Adrenal gland (tissue), 12 donors: Measurements from ENCODE around the gene TRAF3. TPM values are rescaled to one million over a fixed set of nuclear protein-coding genes. Genes with fewer than 3 reads are reported as not detected.

Experiments used
- DNase-seq, 7 donors: peaks; one replicate each; pipeline ENCODE4 v3.0.0-alpha.2; 2019 to 2020
- H3K27ac ChIP-seq, 5 donors: fragments of 200-600 bp; sonication (generic) in 4 of 5; 1 replicate in 3 of 5; 2 replicates in 2 of 5; pipeline versions ENCODE4 v1.5.1 to v1.8.0; 2016 to 2020; ENCODE audit warnings: mild to moderate bottlenecking in 1 of 5
- H3K27me3 ChIP-seq: fragments of 200-600 bp; 2 replicates; pipeline ENCODE4 v1.8.0; 2021
- H3K36me3 ChIP-seq, 2 donors: fragments of 200-600 bp; replicated peaks in 1 of 2; 1 replicate in 1 of 2; 2 replicates in 1 of 2; pipeline versions ENCODE4 v1.5.1 to v1.8.0; 2018 to 2022
- H3K4me1 ChIP-seq, 2 donors: fragments of 200-600 bp; replicated peaks in 1 of 2; 1 replicate in 1 of 2; 2 replicates in 1 of 2; pipeline versions ENCODE4 v1.5.1 to v1.8.0; 2018 to 2021
- H3K4me3 ChIP-seq, 4 donors: fragments of 200-600 bp; sonication (generic) in 3 of 4; one replicate each; pipeline ENCODE4 v1.5.1; 2016 to 2018
- H3K9me3 ChIP-seq, 3 donors: fragments of 200-600 bp; sonication (generic) in 1 of 3; replicated peaks in 1 of 3; 1 replicate in 2 of 3; 2 replicates in 1 of 3; pipeline versions ENCODE4 v1.5.1 to v1.8.0; 2016 to 2021
- POLR2A ChIP-seq, 2 donors: fragments of 450-650 bp; IDR thresholded peaks; one replicate each; pipeline ENCODE4 v1.6.1; 2017; ENCODE audit warnings: antibody characterized with exemption in 2 of 2, mild to moderate bottlenecking in 2 of 2, moderate library complexity in 1 of 2
- WGBS, 4 donors: extraction: QIAGEN DNeasy Blood & Tissue Kit in 2 of 4; methylation state at CpG; one replicate each; pipeline versions ENCODE4 v1.1.5 to v1.1.7; 2013 to 2017; 5-methylcytosine and 5-hydroxymethylcytosine counted together
- intact Hi-C, 2 donors: fragments of 100-400 bp; cut with DNase I; formaldehyde crosslinking; loops; one replicate each; pipeline versions ENCODE4 v1.14.1 to v1.15.0; 2022 to 2023
- polyA plus RNA-seq, 3 donors: library from polyadenylated mRNA; stranded (reverse); fragments of 200-250 nt in 2 of 3; fragments of 350-450 nt in 1 of 3; fragmentation: Illumina TruSeq in 1 of 3; extraction: RNeasy Lipid Tissue Mini Kit (QIAGEN cat#74804) in 1 of 3; gene quantifications; one replicate each; pipeline ENCODE4 v1.2.3, GENCODE V29; 2013 to 2014
- total RNA-seq, 9 donors: library from RNA; depleted of rRNA in 4 of 9; stranded (reverse); fragments of >200 nt in 4 of 9; fragments of 120-200 nt in 1 of 9; fragmentation: NEBNext Ultra II Directional in 1 of 9; extraction: Animal tissue kit (Norgen Biotek cat#: 25700) in 1 of 9; gene quantifications; one replicate each; pipeline versions ENCODE4 v1.1.0 to v1.2.4, GENCODE V29; 2013 to 2023
- TF ChIP-seq, protein P1 (sequence below), 6 experiments: fragments of 450-650 bp in 4 of 6; fragments of 200-600 bp in 2 of 6; sonication (generic) in 1 of 6; IDR thresholded peaks; 1 replicate in 5 of 6; 2 replicates in 1 of 6; pipeline versions ENCODE4 v1.5.1 to v1.8.0; 2016 to 2021; ENCODE audit warnings: antibody characterized with exemption in 6 of 6, mild to moderate bottlenecking in 2 of 6, moderate library complexity in 1 of 6
- donor health status: healthy with polysubstance abuse.
- donor health status: Bipolar disorder and iron deficiency.
- donor health status: DM: yes; HTN: yes; CAD: no.
- donor health status: DM: no; HTN: no; CAD: no.
- donor health status: DM: no; HTN: no; CAD: no.
- donor health status: DM: yes; HTN: yes; CAD: no.

The TRAF3 gene
- total and polyA plus RNA-seq, 12 donors = 3.7 to 14.5 (median 9.8) TPM

DNA sequence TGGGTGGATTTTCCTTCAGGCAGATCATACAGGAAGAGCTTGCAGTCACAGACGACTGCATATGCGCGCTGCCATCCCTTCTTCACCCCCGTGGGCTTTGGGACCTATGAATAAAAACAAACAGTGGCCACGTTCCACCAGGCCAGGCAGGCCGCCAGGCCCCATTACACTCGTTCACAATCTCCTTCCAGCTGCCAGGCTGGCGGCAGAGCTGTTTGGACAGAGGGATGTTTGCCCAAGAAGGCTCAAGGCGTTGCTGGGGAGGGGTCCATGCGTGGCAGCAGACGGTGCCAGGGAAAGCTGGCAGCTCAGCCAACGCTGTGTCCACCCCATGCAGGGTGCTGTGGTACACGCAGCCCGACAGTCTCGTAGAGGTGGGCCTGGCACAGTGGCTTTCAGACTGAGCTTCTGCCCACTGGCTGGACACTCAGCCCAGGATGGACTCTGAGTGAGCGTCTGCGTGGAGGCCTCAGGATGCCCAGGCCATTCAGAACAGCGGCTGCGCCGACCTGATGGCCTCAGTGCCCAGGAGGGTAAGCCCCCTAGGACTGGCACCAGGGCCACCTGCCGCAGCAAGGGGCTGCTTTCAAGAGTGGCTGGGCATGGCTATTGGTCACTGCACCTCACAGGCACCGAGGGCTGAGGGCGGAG is 172.7 kb downstream of the TRAF3 start:
- TF ChIP-seq POLR2A (IDR thresholded peaks at IDR 0.05) = no peak
- TF ChIP-seq, protein P1, sequence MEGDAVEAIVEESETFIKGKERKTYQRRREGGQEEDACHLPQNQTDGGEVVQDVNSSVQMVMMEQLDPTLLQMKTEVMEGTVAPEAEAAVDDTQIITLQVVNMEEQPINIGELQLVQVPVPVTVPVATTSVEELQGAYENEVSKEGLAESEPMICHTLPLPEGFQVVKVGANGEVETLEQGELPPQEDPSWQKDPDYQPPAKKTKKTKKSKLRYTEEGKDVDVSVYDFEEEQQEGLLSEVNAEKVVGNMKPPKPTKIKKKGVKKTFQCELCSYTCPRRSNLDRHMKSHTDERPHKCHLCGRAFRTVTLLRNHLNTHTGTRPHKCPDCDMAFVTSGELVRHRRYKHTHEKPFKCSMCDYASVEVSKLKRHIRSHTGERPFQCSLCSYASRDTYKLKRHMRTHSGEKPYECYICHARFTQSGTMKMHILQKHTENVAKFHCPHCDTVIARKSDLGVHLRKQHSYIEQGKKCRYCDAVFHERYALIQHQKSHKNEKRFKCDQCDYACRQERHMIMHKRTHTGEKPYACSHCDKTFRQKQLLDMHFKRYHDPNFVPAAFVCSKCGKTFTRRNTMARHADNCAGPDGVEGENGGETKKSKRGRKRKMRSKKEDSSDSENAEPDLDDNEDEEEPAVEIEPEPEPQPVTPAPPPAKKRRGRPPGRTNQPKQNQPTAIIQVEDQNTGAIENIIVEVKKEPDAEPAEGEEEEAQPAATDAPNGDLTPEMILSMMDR (IDR thresholded peaks at IDR 0.05) = no peak
- DNase-seq = no peak
- peaks cover 0 to 91% of the 10 kb centered on the region in 2 donors for H3K36me3 ChIP-seq
- 84 to 93% (median 89%) methylated on average over 19 to 23 of the region's 23 CpGs for WGBS, 4 donors
- intact Hi-C loops = no loop called here
- H3K27me3 ChIP-seq = no peaks in the 10 kb centered on the region
- no peaks in the 10 kb centered on the region for H3K4me1 ChIP-seq
- H3K9me3 ChIP-seq = no peaks in the 10 kb centered on the region
- H3K4me3 ChIP-seq = no peak overlapping the region
- H3K27ac ChIP-seq = no peak overlapping the region

DNA sequence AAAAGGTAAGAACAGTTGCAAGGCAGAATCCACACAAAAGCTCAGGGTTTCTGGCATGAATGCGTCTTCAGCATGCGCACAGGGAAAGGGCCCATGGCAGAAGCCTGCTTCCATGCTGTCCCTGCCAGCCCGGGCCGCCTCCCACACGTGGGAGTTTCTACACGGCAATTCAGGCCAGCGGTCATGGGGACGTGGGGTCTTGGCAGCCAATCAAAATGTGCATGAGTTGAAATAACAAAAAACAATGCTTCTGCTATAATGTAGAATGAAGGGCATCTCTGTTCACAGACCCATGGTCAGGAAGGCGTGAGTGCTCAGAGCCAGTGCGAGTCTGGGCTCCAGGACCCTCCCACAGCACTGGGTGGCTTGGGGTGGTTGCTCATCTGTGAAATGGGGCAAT is 173.8 kb downstream of the TRAF3 start:
- no peak overlapping the region for H3K4me3 ChIP-seq
- peaks cover 0 to 91% of the 10 kb centered on the region in 2 donors for H3K36me3 ChIP-seq
- no peak for TF ChIP-seq POLR2A (IDR thresholded peaks at IDR 0.05)
- TF ChIP-seq, protein P1 (IDR thresholded peaks at IDR 0.05) = no peak
- DNase-seq = no peak
- H3K4me1 ChIP-seq = no peaks in the 10 kb centered on the region
- H3K9me3 ChIP-seq = no peaks in the 10 kb centered on the region
- no peaks in the 10 kb centered on the region for H3K27me3 ChIP-seq
- 71 to 82% (median 81%) methylated on average over 8 to 10 of the region's 10 CpGs for WGBS, 4 donors
- intact Hi-C loops = no loop called here
- H3K27ac ChIP-seq = no peak overlapping the region

DNA sequence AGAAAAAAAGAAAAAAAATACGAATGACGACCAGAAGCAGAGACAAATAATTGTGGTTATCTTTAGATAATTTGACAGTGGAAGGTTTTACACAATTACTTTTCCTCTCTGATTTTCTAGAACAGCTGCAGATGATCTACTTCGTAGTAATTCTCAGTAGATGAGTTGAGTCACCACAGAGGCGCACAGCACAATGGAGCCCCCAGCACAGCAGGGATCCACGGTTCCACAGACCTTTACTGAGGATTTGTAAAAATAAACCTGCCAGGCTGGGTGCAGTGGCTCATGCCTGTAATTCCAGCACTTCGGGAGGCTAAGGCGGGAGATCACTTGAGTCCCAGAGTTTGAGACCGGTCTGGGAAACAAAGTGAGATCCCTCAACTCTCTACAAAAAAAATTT is 174.6 kb downstream of the TRAF3 start:
- Histone ChIP-seq H3K4me3 (no peak overlapping the region), H3K27ac (no peak overlapping the region), H3K9me3 (no peaks in the 10 kb centered on the region), H3K36me3 (peaks cover 0 to 91% of the 10 kb centered on the region in 2 donors), H3K4me1 (no peaks in the 10 kb centered on the region), H3K27me3 (no peaks in the 10 kb centered on the region)
- 76 to 82% (median 79%) methylated on average over 8 of the region's 8 CpGs for WGBS, 4 donors
- intact Hi-C loops = no loop called here
- DNase-seq = no peak
- no peak for TF ChIP-seq POLR2A (IDR thresholded peaks at IDR 0.05)
- TF ChIP-seq, protein P1 (IDR thresholded peaks at IDR 0.05) = no peak

DNA sequence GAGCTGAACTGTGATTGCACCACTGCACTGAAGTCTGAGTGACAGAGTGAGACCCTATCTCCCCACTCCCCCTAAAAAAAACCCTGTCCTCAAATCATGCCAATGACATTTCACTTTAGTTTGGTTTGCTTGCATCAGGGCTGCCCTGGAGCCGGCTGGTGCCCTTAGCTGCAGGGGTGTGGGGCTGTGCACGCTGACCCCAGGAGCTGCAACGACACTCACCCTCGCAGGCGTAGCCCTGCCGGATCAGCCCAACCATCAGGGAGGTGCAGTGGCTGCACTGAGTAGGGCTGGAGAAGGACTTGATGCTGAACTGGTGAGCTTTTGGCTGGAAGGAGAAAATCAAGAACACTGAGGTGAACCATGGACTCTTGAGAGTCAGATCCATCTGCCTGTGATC is 175.0 kb downstream of the TRAF3 start:
- Histone ChIP-seq H3K36me3 (peaks cover 0 to 91% of the 10 kb centered on the region in 2 donors), H3K4me3 (no peak overlapping the region), H3K27me3 (no peaks in the 10 kb centered on the region), H3K4me1 (no peaks in the 10 kb centered on the region), H3K27ac (no peak overlapping the region), H3K9me3 (no peaks in the 10 kb centered on the region)
- 89 to 96% (median 92%) methylated on average over 6 of the region's 6 CpGs for whole genome bisulfite sequencing, 4 donors
- DNase-seq = no peak
- intact Hi-C loops = no loop called here
- no peak for TF ChIP-seq POLR2A (IDR thresholded peaks at IDR 0.05)
- TF ChIP-seq, protein P1 (IDR thresholded peaks at IDR 0.05) = no peak
